HEK293 (cell line): ENCODE data around the gene ATG4B.

Experiments
- ATF2 ChIP-seq: fragments of 450-650 bp; formaldehyde crosslinking; IDR thresholded peaks from 2 replicates; pipeline ENCODE4 v1.5.1; 2016; ENCODE audit warnings: missing biosample characterization, missing genetic modification characterization, low read depth
- HOXC10 ChIP-seq: sonication (generic); formaldehyde crosslinking; IDR thresholded peaks from 2 replicates; pipeline ENCODE4 v1.8.1; 2023; ENCODE audit warnings: mild to moderate bottlenecking, missing genetic modification reagents
- KLF16 ChIP-seq: fragments of 450-650 bp; formaldehyde crosslinking; IDR thresholded peaks from 2 replicates; pipeline ENCODE4 v1.5.1; 2017; ENCODE audit warnings: missing biosample characterization, missing genetic modification characterization
- KLF7 ChIP-seq: fragments of 450-650 bp; formaldehyde crosslinking; IDR thresholded peaks from 2 replicates; pipeline ENCODE4 v1.5.1; 2016; ENCODE audit warnings: missing biosample characterization, missing genetic modification characterization, borderline replicate concordance
- PRDM1 ChIP-seq: fragments of 450-650 bp; formaldehyde crosslinking; IDR thresholded peaks from 2 replicates; pipeline ENCODE4; 2016; ENCODE audit warnings: missing biosample characterization, missing genetic modification characterization
- SP7 ChIP-seq: fragments of 450-650 bp; formaldehyde crosslinking; IDR thresholded peaks from 2 replicates; pipeline ENCODE4 v1.5.1; 2016; ENCODE audit warnings: missing biosample characterization, missing genetic modification characterization
- TCF7L2 ChIP-seq: IDR thresholded peaks from 2 replicates; pipeline ENCODE4 v1.6.1; 2011; ENCODE audit warnings: low read depth, mild to moderate bottlenecking, inconsistent platforms, low read length, moderate library complexity, borderline replicate concordance
- YY2 ChIP-seq: fragments of 450-650 bp; formaldehyde crosslinking; IDR thresholded peaks from 2 replicates; pipeline ENCODE4 v1.5.1; 2016; ENCODE audit warnings: missing biosample characterization, missing genetic modification characterization
- ZFP3 ChIP-seq: fragments of 450-650 bp; formaldehyde crosslinking; IDR thresholded peaks from 2 replicates; pipeline ENCODE4 v1.5.1; 2016; ENCODE audit warnings: low read depth, missing biosample characterization, missing genetic modification characterization
- ZNF10 ChIP-seq: fragments of 450-650 bp; formaldehyde crosslinking; IDR thresholded peaks from 2 replicates; pipeline ENCODE4 v1.5.1; 2017; ENCODE audit warnings: missing biosample characterization, missing genetic modification characterization
- ZNF132 ChIP-seq: fragments of 450-650 bp; formaldehyde crosslinking; IDR thresholded peaks from 2 replicates; pipeline ENCODE4 v1.5.1; 2017; ENCODE audit warnings: missing biosample characterization, missing genetic modification characterization, borderline replicate concordance
- ZNF239 ChIP-seq: fragments of 450-650 bp; formaldehyde crosslinking; IDR thresholded peaks from 2 replicates; pipeline ENCODE4 v1.5.1; 2016; ENCODE audit warnings: missing biosample characterization, missing genetic modification characterization
- ZNF248 ChIP-seq: fragments of 450-650 bp; formaldehyde crosslinking; IDR thresholded peaks from 2 replicates; pipeline ENCODE4 v1.5.1; 2017; ENCODE audit warnings: missing biosample characterization, missing genetic modification characterization
- ZNF292 ChIP-seq: fragments of 450-650 bp; formaldehyde crosslinking; IDR thresholded peaks from 2 replicates; pipeline ENCODE4 v1.5.1; 2016; ENCODE audit warnings: low read depth, missing biosample characterization, missing genetic modification characterization, borderline replicate concordance
- ZNF366 ChIP-seq: fragments of 450-650 bp; formaldehyde crosslinking; conservative IDR thresholded peaks from 2 replicates; pipeline ENCODE4 v1.5.1; 2016; ENCODE audit warnings: missing biosample characterization, missing genetic modification characterization
- ZNF394 ChIP-seq: fragments of 450-650 bp; formaldehyde crosslinking; IDR thresholded peaks from 2 replicates; pipeline ENCODE4 v1.5.1; 2016; ENCODE audit warnings: missing biosample characterization, missing genetic modification characterization, mild to moderate bottlenecking, moderate library complexity, borderline replicate concordance
- ZNF398 ChIP-seq: fragments of 450-650 bp; formaldehyde crosslinking; IDR thresholded peaks from 2 replicates; pipeline ENCODE4 v1.5.1; 2017; ENCODE audit warnings: missing biosample characterization, missing genetic modification characterization
- ZNF426 ChIP-seq: fragments of 450-650 bp; formaldehyde crosslinking; IDR thresholded peaks from 2 replicates; pipeline ENCODE4 v1.5.1; 2017; ENCODE audit warnings: missing biosample characterization, missing genetic modification characterization, mild to moderate bottlenecking, inconsistent platforms, moderate library complexity
- ZNF48 ChIP-seq: fragments of 450-650 bp; formaldehyde crosslinking; IDR thresholded peaks from 2 replicates; pipeline ENCODE4 v1.5.1; 2016; ENCODE audit warnings: missing biosample characterization, missing genetic modification characterization
- ZNF521 ChIP-seq: fragments of 450-650 bp; formaldehyde crosslinking; IDR thresholded peaks from 2 replicates; pipeline ENCODE4 v1.5.1; 2017; ENCODE audit warnings: missing biosample characterization, mild to moderate bottlenecking, missing genetic modification characterization
- ZNF558 ChIP-seq: fragments of 450-650 bp; formaldehyde crosslinking; IDR thresholded peaks from 2 replicates; pipeline ENCODE4 v1.5.1; 2016; ENCODE audit warnings: missing biosample characterization, missing genetic modification characterization
- ZNF596 ChIP-seq: fragments of 450-650 bp; IDR thresholded peaks from 2 replicates; pipeline ENCODE4 v1.5.0; 2018; ENCODE audit warnings: missing biosample characterization, mild to moderate bottlenecking, missing genetic modification characterization, moderate library complexity
- ZNF623 ChIP-seq: fragments of 450-650 bp; formaldehyde crosslinking; IDR thresholded peaks from 2 replicates; pipeline ENCODE4 v1.5.1; 2016; ENCODE audit warnings: missing biosample characterization, missing genetic modification characterization
- ZNF664 ChIP-seq: fragments of 450-650 bp; formaldehyde crosslinking; IDR thresholded peaks from 2 replicates; pipeline ENCODE4 v1.5.1; 2016; ENCODE audit warnings: missing biosample characterization, missing genetic modification characterization
- ZNF692 ChIP-seq: fragments of 450-650 bp; formaldehyde crosslinking; IDR thresholded peaks from 2 replicates; pipeline ENCODE4 v1.5.1; 2016; ENCODE audit warnings: missing biosample characterization, missing genetic modification characterization
- ZNF837 ChIP-seq: fragments of 450-650 bp; formaldehyde crosslinking; IDR thresholded peaks from 2 replicates; pipeline ENCODE4 v1.5.1; 2016; ENCODE audit warnings: missing biosample characterization, missing genetic modification characterization
- ZNF843 ChIP-seq: fragments of 450-650 bp; formaldehyde crosslinking; IDR thresholded peaks from 2 replicates; pipeline ENCODE4 v1.5.1; 2016; ENCODE audit warnings: missing biosample characterization, missing genetic modification characterization
- ZSCAN23 ChIP-seq: fragments of 450-650 bp; formaldehyde crosslinking; IDR thresholded peaks from 2 replicates; pipeline ENCODE4 v1.5.1; 2016; ENCODE audit warnings: missing biosample characterization, missing genetic modification characterization
- ZSCAN30 ChIP-seq: fragments of 450-650 bp; IDR thresholded peaks from 2 replicates; pipeline ENCODE4 v1.5.1; 2018; ENCODE audit warnings: missing biosample characterization, mild to moderate bottlenecking, missing genetic modification characterization, moderate library complexity
- ZXDB ChIP-seq: fragments of 450-650 bp; formaldehyde crosslinking; IDR thresholded peaks from 2 replicates; pipeline ENCODE4 v1.5.1; 2016; ENCODE audit warnings: missing biosample characterization, missing genetic modification characterization
- TF ChIP-seq, protein P1 (sequence below): fragments of 450-650 bp; formaldehyde crosslinking; IDR thresholded peaks from 2 replicates; pipeline ENCODE4 v1.5.1; 2016; ENCODE audit warnings: missing biosample characterization, missing genetic modification characterization
- TF ChIP-seq, protein P2 (sequence below): fragments of 450-650 bp; formaldehyde crosslinking; IDR thresholded peaks from 2 replicates; pipeline ENCODE4 v1.5.1; 2016; ENCODE audit warnings: missing biosample characterization, missing genetic modification characterization

ATG4B gene

GRCh38 chr2:241686650-241687425, 49.3 kb downstream of the ATG4B start, which contains the start of gene DTYMK (continued):
- TF ChIP-seq ATF2 (tag by site-specific recombination) (no peak), ZNF239 (tag by site-specific recombination) (no peak), ZNF132 (tag by site-specific recombination) (no peak), ZNF292 (tag by site-specific recombination) (no peak), ZNF398 (tag by site-specific recombination) (no peak), ZFP3 (no peak), ZNF558 (tag by site-specific recombination) (no peak), ZNF521 (no peak), YY2 (tag by site-specific recombination) (peak; percentile 66; the same call in 1 of the 2 replicates), ZSCAN23 (tag by site-specific recombination) (no peak), ZNF843 (tag by site-specific recombination) (no peak), ZNF596 (tag by site-specific recombination) (peak; percentile 40; the same call in 1 of the 2 replicates), ZNF10 (tag by site-specific recombination) (no peak), ZNF426 (no peak), PRDM1 (tag by site-specific recombination) (no peak), ZSCAN30 (tag by site-specific recombination) (peak; percentile 74; the same call in 1 of the 2 replicates), ZNF48 (tag by site-specific recombination) (no peak), TCF7L2 (no peak), ZNF623 (no peak), SP7 (tag by site-specific recombination) (no peak), KLF7 (tag by site-specific recombination) (no peak), ZNF248 (tag by site-specific recombination) (no peak), ZXDB (peak; percentile 90), ZNF664 (tag by site-specific recombination) (no peak), ZNF837 (no peak), HOXC10 (CRISPR knock-in tag) (no peak), ZNF692 (tag by site-specific recombination) (peak; percentile 45; the same call in 1 of the 2 replicates), KLF16 (tag by site-specific recombination) (no peak), ZNF394 (tag by site-specific recombination) (no peak), ZNF366 (tag by site-specific recombination) (no peak)
- TF ChIP-seq, protein P1, sequence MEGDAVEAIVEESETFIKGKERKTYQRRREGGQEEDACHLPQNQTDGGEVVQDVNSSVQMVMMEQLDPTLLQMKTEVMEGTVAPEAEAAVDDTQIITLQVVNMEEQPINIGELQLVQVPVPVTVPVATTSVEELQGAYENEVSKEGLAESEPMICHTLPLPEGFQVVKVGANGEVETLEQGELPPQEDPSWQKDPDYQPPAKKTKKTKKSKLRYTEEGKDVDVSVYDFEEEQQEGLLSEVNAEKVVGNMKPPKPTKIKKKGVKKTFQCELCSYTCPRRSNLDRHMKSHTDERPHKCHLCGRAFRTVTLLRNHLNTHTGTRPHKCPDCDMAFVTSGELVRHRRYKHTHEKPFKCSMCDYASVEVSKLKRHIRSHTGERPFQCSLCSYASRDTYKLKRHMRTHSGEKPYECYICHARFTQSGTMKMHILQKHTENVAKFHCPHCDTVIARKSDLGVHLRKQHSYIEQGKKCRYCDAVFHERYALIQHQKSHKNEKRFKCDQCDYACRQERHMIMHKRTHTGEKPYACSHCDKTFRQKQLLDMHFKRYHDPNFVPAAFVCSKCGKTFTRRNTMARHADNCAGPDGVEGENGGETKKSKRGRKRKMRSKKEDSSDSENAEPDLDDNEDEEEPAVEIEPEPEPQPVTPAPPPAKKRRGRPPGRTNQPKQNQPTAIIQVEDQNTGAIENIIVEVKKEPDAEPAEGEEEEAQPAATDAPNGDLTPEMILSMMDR (tag by site-specific recombination), result no peak; the same call in 1 of the 2 replicates
- TF ChIP-seq, protein P2, sequence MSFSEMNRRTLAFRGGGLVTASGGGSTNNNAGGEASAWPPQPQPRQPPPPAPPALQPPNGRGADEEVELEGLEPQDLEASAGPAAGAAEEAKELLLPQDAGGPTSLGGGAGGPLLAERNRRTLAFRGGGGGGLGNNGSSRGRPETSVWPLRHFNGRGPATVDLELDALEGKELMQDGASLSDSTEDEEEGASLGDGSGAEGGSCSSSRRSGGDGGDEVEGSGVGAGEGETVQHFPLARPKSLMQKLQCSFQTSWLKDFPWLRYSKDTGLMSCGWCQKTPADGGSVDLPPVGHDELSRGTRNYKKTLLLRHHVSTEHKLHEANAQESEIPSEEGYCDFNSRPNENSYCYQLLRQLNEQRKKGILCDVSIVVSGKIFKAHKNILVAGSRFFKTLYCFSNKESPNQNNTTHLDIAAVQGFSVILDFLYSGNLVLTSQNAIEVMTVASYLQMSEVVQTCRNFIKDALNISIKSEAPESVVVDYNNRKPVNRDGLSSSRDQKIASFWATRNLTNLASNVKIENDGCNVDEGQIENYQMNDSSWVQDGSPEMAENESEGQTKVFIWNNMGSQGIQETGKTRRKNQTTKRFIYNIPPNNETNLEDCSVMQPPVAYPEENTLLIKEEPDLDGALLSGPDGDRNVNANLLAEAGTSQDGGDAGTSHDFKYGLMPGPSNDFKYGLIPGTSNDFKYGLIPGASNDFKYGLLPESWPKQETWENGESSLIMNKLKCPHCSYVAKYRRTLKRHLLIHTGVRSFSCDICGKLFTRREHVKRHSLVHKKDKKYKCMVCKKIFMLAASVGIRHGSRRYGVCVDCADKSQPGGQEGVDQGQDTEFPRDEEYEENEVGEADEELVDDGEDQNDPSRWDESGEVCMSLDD (tag by site-specific recombination), result no peak
